ENCODE measurements around the gene TENM3.

DNA sequence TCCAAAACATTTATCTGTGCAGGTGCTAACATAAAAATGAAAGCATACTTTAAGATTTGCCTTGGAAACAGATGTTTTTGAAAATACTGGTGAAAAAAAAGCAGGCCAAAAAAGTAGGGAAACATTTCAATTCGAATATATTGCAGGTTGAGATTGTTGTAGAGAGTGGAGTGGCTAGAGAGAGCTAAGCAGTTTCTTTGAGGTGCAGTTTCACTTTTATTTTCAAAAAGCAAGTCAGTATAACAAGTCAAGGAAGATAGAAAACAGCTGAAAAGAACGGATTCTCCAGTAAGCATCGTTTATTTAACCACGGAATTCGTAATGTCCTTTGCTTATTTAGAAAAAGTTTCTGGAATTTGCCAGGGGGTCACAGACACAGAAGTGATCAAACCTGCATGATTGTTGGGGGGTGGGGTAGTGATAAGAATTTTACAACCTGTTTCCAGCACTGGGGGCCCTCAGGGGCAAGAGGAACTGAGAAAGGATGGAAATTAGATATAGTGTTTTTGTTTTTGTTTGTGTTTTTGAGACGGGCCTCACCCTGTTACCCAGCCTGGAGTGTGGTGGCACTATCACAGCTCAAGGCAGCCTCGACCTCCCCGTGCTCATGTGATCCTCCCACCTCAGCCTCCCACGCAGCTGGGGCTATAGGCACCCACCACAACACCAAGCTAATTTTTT lies 175.0 kb downstream of the TENM3 start:
- TF ChIP-seq POLR2A (IDR thresholded peaks at IDR 0.05), result no peak
- TF ChIP-seq, protein P1, sequence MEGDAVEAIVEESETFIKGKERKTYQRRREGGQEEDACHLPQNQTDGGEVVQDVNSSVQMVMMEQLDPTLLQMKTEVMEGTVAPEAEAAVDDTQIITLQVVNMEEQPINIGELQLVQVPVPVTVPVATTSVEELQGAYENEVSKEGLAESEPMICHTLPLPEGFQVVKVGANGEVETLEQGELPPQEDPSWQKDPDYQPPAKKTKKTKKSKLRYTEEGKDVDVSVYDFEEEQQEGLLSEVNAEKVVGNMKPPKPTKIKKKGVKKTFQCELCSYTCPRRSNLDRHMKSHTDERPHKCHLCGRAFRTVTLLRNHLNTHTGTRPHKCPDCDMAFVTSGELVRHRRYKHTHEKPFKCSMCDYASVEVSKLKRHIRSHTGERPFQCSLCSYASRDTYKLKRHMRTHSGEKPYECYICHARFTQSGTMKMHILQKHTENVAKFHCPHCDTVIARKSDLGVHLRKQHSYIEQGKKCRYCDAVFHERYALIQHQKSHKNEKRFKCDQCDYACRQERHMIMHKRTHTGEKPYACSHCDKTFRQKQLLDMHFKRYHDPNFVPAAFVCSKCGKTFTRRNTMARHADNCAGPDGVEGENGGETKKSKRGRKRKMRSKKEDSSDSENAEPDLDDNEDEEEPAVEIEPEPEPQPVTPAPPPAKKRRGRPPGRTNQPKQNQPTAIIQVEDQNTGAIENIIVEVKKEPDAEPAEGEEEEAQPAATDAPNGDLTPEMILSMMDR (IDR thresholded peaks at IDR 0.05), result no peak

All from adrenal gland (tissue), 5 donors.